OCI-LY3 (cell line): ENCODE data around the gene DCLK1.

Experiments used
- CTCF ChIP-seq: fragments of 200-600, 300-600 bp; sonication (generic); IDR thresholded peaks from 2 replicates; pipeline ENCODE4 v1.5.1; 2014; ENCODE audit warnings: antibody characterized with exemption, low read length, low read depth
- EZH2phosphoT487 ChIP-seq: fragments of 200-600 bp; shearing (Covaris generic); IDR thresholded peaks from 2 replicates; pipeline ENCODE4 v1.6.1; 2018; ENCODE audit warnings: antibody characterized with exemption, mixed run types, low read depth

GRCh38 chr13:35736876-35737275, 394.3 kb downstream of the DCLK1 start:
- no peak for TF ChIP-seq CTCF
- no peak for TF ChIP-seq EZH2phosphoT487
